Measurements from ENCODE around the gene NRXN3.

Gene NRXN3

DNA sequence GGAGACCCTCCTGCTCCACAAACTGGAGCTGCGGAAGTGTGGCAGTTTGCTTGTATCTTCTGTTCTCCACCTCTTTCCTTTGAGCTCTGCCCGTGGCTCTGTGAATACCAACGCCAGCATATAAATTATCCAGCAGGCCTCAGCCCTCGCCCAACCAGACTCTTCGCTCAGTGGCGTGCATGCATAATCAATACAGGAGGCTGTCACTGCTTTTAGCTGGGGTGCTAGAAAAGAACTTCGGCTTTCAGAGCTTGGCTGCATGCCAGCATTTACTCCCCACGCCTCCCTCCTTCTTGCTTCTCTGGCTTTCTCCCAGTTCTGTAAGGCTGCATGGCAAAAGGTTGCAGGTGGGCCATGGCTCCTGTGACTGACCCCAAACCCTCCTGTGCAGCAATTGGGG, 26.9 kb downstream of the NRXN3 start:
- Mint-ChIP-seq H3K27ac (no peak overlapping the region), H3K9me3 (no peaks in the 10 kb centered on the region), H3K4me3 (no peak overlapping the region), H3K36me3 (no peaks in the 10 kb centered on the region), H3K27me3 (no peaks in the 10 kb centered on the region), H3K4me1 (no peaks in the 10 kb centered on the region)

- Mint-ChIP-seq H3K4me1 (no peaks in the 10 kb centered on the region), H3K27ac (no peak overlapping the region), H3K27me3 (no peaks in the 10 kb centered on the region), H3K9me3 (no peaks in the 10 kb centered on the region), H3K36me3 (no peaks in the 10 kb centered on the region), H3K4me3 (no peak overlapping the region)
Measured at GRCh38 chr14:78202163-78202562, 32.0 kb downstream of the NRXN3 start.

DNA sequence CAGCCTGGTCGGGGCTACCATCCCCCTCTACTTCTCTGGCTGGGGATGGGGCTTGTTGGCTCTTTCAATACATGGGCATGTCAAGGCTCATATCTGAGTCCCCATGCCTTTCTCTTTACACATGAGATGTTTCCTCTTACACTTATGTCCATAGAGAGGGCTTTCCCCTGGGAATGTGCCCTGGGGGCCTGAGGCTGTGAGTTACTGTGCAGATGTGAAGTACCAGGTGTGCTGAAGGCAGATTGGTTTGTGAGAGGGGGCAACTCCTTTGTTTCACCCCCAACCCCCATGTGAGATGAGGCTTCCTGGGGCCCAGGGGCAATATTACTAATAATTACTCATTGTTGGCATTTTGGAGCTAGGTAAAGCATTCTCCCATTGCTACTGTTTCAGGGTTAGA, 32.8 kb downstream of the NRXN3 start:
- Mint-ChIP-seq H3K9me3 (peaks cover 6% of the 10 kb centered on the region), H3K36me3 (no peaks in the 10 kb centered on the region), H3K27ac (no peak overlapping the region), H3K4me1 (no peaks in the 10 kb centered on the region), H3K4me3 (no peak overlapping the region), H3K27me3 (no peaks in the 10 kb centered on the region)

GRCh38 chr14:78207414-78207813, 37.2 kb downstream of the NRXN3 start:
- Mint-ChIP-seq H3K27ac (no peak overlapping the region), H3K36me3 (no peaks in the 10 kb centered on the region), H3K9me3 (peaks cover 14% of the 10 kb centered on the region), H3K4me3 (no peak overlapping the region), H3K27me3 (peaks cover 2% of the 10 kb centered on the region), H3K4me1 (no peaks in the 10 kb centered on the region)

- Mint-ChIP-seq H3K27ac (no peak overlapping the region), H3K9me3 (no peaks in the 10 kb centered on the region)
Measured at GRCh38 chr14:78220273-78220672, 50.1 kb downstream of the NRXN3 start.

DNA sequence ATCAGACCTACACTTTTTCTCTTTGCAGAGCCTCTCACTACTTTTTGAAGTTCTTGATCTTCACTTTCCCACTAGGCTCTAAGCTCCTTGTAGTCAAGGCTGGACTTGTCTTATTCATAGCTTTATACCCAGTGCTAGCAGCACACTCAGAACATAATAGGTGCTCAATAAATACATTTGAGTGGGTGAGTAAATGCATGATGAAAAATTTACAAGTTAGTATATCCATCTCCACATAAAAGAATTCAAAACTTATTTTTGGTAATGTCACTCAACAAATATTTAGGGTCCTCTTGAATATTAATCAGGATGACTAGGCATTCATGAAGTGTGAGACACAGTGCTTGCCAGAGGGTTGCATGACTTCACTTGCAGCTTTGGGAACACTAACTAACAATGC, 52.6 kb downstream of the NRXN3 start:
- Mint-ChIP-seq H3K36me3 (no peaks in the 10 kb centered on the region), H3K27me3 (no peaks in the 10 kb centered on the region), H3K4me1 (no peaks in the 10 kb centered on the region), H3K27ac (no peak overlapping the region), H3K9me3 (no peaks in the 10 kb centered on the region), H3K4me3 (no peak overlapping the region)

More at GRCh38 chr14:78220273-78220672, 50.1 kb downstream of the NRXN3 start:
- H3K27me3 Mint-ChIP-seq = no peaks in the 10 kb centered on the region
- H3K36me3 Mint-ChIP-seq = no peaks in the 10 kb centered on the region
- no peaks in the 10 kb centered on the region for H3K4me1 Mint-ChIP-seq
- H3K4me3 Mint-ChIP-seq = no peak overlapping the region

- Mint-ChIP-seq H3K27me3 (peaks cover 3% of the 10 kb centered on the region), H3K4me1 (no peaks in the 10 kb centered on the region), H3K36me3 (no peaks in the 10 kb centered on the region), H3K9me3 (no peaks in the 10 kb centered on the region), H3K27ac (no peak overlapping the region), H3K4me3 (no peak overlapping the region)
Measured at GRCh38 chr14:78227248-78228077, 57.3 kb downstream of the NRXN3 start.

DNA sequence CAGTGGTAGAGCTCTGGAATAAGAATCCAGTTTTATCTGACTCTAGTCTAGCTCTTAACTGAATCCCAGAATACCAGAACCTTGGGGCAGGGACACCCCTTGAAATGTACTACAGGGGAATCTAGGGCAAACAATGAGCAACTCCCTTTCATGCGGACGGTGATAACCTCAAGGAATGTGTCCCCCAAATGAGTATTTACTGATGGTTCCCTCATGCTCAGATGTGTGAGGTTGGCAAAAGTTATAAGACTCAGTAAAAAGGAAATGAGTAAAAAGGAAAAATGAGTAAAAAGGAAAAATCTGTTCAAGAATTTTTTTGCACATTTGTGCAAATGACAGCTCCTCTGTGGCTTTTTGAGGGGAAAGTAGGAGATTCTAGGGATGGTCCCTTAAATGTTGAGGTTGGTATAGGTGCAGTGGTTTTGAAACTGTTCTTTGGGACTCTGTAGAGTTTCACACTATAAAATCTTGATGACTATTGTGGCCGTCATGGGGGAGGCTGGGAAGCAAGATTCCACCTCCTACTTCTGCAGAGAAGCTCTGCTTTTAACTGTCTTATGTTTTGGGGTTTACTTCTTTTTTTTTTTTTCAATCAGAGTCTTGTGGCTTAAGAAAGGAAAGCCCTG, 58.6 kb downstream of the NRXN3 start:
- H3K27me3 Mint-ChIP-seq = peaks cover 3% of the 10 kb centered on the region
- no peak overlapping the region for H3K4me3 Mint-ChIP-seq
- no peak overlapping the region for H3K27ac Mint-ChIP-seq
- H3K9me3 Mint-ChIP-seq = no peaks in the 10 kb centered on the region
- H3K4me1 Mint-ChIP-seq = no peaks in the 10 kb centered on the region
- no peaks in the 10 kb centered on the region for H3K36me3 Mint-ChIP-seq

DNA sequence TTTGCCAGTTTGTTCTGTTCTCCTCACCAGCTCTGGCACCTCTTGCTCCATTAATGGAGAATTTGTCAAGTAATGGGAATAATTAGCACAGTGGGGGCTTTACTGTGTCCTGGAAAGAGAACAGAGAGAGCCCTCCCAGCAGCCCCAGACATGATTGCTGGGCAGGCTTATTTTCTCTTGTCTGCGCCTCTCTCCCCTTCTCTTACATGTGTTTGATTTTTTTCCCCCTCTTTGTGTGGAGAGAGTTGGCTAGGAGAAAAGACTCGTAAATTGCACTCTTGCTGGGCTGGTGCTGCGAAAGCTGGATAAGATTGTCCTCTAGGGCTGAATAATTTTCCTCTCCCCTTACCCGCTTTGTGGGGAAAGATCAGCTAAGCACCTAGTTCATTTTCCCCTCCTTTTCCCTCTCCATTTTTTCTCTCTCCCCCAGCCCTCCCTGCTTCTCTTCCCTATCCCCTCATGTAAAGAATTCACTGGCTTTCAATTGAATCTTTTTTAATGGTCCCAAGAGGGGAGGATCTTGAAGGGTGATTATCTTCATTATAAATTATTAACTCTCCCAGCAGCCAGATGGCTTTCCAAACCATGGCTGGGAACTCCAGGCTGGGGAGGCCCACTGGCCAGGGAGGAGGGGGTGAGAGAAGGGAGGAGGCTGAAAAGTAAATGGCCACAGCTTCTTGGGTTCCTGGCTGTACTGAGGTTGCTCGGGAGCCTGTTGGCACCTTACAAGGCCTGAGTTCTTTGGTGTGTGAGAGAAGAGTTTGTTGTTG, 62.2 kb downstream of the NRXN3 start:
- Mint-ChIP-seq H3K27me3 (peaks cover 3% of the 10 kb centered on the region), H3K9me3 (no peaks in the 10 kb centered on the region), H3K4me1 (no peaks in the 10 kb centered on the region), H3K36me3 (no peaks in the 10 kb centered on the region), H3K4me3 (no peak overlapping the region), H3K27ac (no peak overlapping the region)

GRCh38 chr14:78238141-78238540, 68.0 kb downstream of the NRXN3 start:
- H3K27me3 Mint-ChIP-seq = no peaks in the 10 kb centered on the region
- H3K36me3 Mint-ChIP-seq = no peaks in the 10 kb centered on the region
- no peaks in the 10 kb centered on the region for H3K4me1 Mint-ChIP-seq
- H3K27ac Mint-ChIP-seq = no peak overlapping the region
- no peak overlapping the region for H3K4me3 Mint-ChIP-seq
- H3K9me3 Mint-ChIP-seq = no peaks in the 10 kb centered on the region

DNA sequence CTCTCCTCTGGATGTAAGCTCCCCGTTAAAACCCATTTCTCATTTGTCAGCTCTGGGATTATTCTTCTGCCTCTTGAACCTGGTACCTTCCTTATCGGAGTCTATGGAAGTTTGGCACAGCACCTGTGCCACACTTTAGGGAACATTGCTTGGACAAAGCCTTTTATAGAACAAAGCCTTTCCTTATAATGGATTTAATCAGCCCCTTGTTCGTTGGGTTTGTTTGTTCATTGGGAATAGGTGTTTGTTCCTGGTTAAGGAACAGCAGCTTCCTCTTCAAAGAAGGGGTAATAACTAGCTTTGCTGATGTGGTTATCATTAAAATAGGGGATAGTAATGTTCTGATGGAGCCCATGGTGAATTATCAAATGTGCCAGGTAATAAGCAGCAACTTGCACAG, 70.4 kb downstream of the NRXN3 start:
- no peak overlapping the region for H3K4me3 Mint-ChIP-seq
- H3K9me3 Mint-ChIP-seq = no peaks in the 10 kb centered on the region
- no peaks in the 10 kb centered on the region for H3K4me1 Mint-ChIP-seq

GRCh38 chr14:78242086-78242485, 71.9 kb downstream of the NRXN3 start:
- Mint-ChIP-seq H3K36me3 (no peaks in the 10 kb centered on the region), H3K4me1 (no peaks in the 10 kb centered on the region), H3K4me3 (no peak overlapping the region), H3K27ac (no peak overlapping the region), H3K9me3 (no peaks in the 10 kb centered on the region), H3K27me3 (no peaks in the 10 kb centered on the region)

More for the DNA sequence above, 70.4 kb downstream of the NRXN3 start:
- Mint-ChIP-seq H3K27me3 (no peaks in the 10 kb centered on the region), H3K36me3 (no peaks in the 10 kb centered on the region), H3K27ac (no peak overlapping the region)

DNA sequence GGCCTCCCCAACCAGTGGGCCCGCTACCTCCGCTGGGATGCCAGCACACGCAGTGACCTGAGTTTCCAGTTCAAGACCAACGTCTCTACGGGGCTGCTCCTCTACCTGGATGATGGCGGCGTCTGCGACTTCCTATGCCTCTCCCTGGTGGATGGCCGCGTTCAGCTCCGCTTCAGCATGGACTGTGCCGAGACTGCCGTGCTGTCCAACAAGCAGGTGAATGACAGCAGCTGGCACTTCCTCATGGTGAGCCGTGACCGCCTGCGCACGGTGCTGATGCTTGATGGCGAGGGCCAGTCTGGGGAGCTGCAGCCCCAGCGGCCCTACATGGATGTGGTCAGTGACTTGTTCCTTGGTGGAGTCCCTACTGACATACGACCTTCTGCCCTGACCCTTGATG, 73.0 kb downstream of the NRXN3 start:
- H3K36me3 Mint-ChIP-seq = no peaks in the 10 kb centered on the region
- H3K27me3 Mint-ChIP-seq = no peaks in the 10 kb centered on the region
- no peak overlapping the region for H3K4me3 Mint-ChIP-seq
- H3K9me3 Mint-ChIP-seq = no peaks in the 10 kb centered on the region
- no peak overlapping the region for H3K27ac Mint-ChIP-seq
- no peaks in the 10 kb centered on the region for H3K4me1 Mint-ChIP-seq

DNA sequence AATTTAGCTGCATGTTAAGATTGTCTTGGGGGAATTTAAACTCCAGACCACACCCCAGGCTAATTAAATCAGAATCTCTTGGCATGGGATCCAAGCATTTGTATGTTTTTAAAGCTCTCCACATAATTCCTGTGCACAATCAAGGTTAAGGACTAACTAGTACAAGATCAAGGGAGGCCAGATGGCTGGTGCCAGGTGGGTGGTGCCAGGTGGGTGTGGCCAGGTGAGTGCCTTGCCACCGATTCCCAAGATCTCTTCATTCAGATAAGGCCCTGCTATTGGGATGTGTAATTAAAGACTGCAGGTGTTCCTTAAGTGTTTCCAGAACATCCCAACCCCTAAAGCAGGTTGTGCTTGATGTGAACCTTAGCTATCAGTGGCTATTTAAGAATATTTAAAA, 75.1 kb downstream of the NRXN3 start:
- H3K27me3 Mint-ChIP-seq = no peaks in the 10 kb centered on the region
- no peak overlapping the region for H3K4me3 Mint-ChIP-seq
- H3K4me1 Mint-ChIP-seq = no peaks in the 10 kb centered on the region
- no peaks in the 10 kb centered on the region for H3K36me3 Mint-ChIP-seq
- no peaks in the 10 kb centered on the region for H3K9me3 Mint-ChIP-seq
- no peak overlapping the region for H3K27ac Mint-ChIP-seq

DNA sequence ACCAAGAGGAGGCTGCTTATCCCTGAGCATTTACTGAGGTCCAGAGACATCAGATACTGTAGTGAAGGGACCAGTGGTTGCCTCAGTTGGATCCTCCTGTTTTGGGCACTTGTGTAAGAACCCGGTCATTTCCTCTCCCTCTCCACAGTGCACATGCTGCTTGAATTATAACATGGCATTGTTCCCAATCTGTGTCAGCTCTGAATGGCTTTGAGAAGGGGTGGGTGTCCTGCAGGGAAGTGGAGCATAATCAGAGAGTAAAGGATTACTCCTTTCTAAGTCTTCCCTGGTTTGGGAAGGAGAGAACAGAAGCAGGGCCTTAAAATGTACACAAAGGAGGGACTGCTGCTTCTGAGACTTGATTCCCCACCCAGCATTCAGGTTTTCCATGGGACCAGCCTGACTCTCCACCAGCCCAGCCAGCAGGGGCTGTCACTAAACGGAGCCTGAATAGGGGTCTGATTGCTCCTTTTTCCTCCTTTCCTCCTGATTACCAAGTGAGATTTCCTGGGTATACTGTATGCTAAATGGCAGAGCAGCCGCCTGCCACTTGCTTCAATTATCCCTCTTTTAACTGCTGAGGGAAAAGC, 78.4 kb downstream of the NRXN3 start:
- H3K27me3 Mint-ChIP-seq = no peaks in the 10 kb centered on the region
- no peaks in the 10 kb centered on the region for H3K4me1 Mint-ChIP-seq
- no peak overlapping the region for H3K4me3 Mint-ChIP-seq
- H3K27ac Mint-ChIP-seq = no peak overlapping the region
- no peaks in the 10 kb centered on the region for H3K36me3 Mint-ChIP-seq
- H3K9me3 Mint-ChIP-seq = no peaks in the 10 kb centered on the region

DNA sequence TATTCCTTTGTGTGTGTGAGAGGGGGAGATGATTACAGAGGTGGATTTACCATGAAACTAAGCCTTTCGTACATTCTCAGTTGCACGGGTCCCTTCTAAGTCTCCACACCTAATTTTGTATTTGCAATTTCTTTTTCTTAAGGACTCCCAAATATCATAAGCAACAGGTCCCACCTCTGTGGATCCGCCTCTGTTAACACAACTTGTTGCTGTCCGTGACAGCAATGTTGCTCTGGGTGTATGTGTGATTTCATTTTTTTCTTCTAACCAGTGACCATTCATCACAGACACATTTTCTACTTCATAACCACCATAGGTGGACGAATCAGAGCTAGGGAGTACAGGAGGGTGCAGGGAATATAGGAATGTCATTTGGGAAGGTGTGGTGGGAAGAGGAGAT, 81.1 kb downstream of the NRXN3 start:
- Mint-ChIP-seq H3K4me3 (no peak overlapping the region), H3K27me3 (no peaks in the 10 kb centered on the region), H3K9me3 (no peaks in the 10 kb centered on the region), H3K36me3 (no peaks in the 10 kb centered on the region), H3K27ac (no peak overlapping the region), H3K4me1 (no peaks in the 10 kb centered on the region)

All from activated naive CD4-positive, alpha-beta T cell treated with anti-CD3 and anti-CD28 coated beads, Interleukin-2, amount 50 U/mL, for 24 hours (primary cell).